ENCODE data around the gene TDP1. TPM values are rescaled to one million over a fixed set of nuclear protein-coding genes. Genes with fewer than 3 reads are reported as not detected.

TDP1 gene
- total and polyA plus RNA-seq, 2 of the 13 experiments (the other 11 are each of a cell fraction or from before 2014, with no cell fraction given): 16.4 to 31.2 TPM

DNA sequence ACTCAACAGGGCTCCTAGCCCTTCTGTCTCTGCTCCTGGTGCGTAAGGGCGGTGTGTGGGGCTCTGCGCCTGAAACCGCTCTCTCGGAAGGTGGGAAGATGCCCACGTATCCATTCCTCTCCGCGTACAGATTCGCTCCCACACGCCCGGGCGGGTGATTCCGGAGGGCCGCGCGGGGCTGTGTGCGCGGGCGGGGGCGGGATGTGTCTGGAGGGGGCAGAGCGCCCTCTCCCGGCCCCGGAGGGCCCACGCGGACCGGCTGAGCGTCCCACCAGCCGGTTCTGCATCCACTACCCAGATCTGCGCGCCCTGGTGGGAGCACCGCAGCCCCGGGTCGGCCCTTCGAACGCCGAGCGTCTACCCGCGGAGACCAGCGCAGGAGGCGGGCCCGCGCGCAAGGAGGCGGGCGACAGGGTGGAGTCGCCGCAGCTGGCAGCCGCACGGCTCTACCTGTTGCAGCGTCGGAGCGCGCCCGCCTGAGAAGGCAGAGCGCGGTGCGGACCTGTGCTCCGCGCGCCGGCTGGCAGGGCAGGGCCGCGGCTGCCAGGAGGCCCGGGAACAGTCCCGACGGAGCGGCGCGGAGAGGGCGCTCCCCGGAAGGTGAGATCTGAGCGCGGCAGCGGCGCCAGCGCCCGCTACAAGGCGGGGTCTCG lies 104.7 kb downstream of the TDP1 start:
- POLR2A ChIA-PET: no interaction called here
- CTCF ChIA-PET (ENCODE audit: low intra/inter-chr PET ratio, low total read pairs): interaction anchor here (2.1 kb wide), 1 partner anchor 87 kb away, joined by 10 read pairs; no protein-coding TSS in a partner anchor
- WGBS (ENCODE audit: low lambda C conversion rate): 0% methylated on average over 1 of the region's 80 CpGs
- ATAC-seq (peak; percentile 84), FAIRE-seq (no peak), DNase-seq (ENCODE audit: low spot score) (peak; percentile 34)
- Histone ChIP-seq H3K4me2 (ENCODE audit: low read depth, low read length) (peak overlapping the region; percentile 74), H3K79me2 (ENCODE audit: insufficient read depth, low read length) (no peaks in the 10 kb centered on the region), H3K9me3 (ENCODE audit: low read length) (no peaks in the 10 kb centered on the region), H3K27ac (ENCODE audit: extremely low read length, insufficient read depth, low read length) (no peak overlapping the region), H3K4me3 (replicated peaks in 1 of 3; ENCODE audit: insufficient read depth in 1 of 3, low read depth in 2 of 3, low read length in 3 of 3) (peak overlapping the region; percentile 51 to 72 (median 60)), H3K9ac (ENCODE audit: insufficient read depth, low read depth, low read length) (no peak overlapping the region), H3K27me3 (ENCODE audit: control insufficient read depth in 1 of 2, insufficient read depth in 2 of 2, low read length in 2 of 2) (peaks cover 3 to 37% of the 10 kb centered on the region in 2 experiments), H2AFZ (ENCODE audit: low read length) (peak overlapping the region; percentile 46), H3K4me1 (ENCODE audit: insufficient read depth, low read length) (peaks cover 24% of the 10 kb centered on the region), H4K20me1 (ENCODE audit: insufficient read depth, low read length) (no peaks in the 10 kb centered on the region), H3K36me3 (replicated peaks in 1 of 2; ENCODE audit: control insufficient read depth in 1 of 2, insufficient read depth in 2 of 2, low read length in 2 of 2) (no peaks in the 10 kb centered on the region)
- in situ Hi-C loops (cut with HindIII; ENCODE audit: extremely low pct_ligation_motif_present, low pct_unique_long_range_greater_than_20kb): loop anchor here (5.0 kb wide), 1 partner anchor 88 kb away; no protein-coding TSS in a partner anchor
- intact Hi-C loops (cut with micrococcal nuclease; ENCODE audit: unreplicated experiment): loop anchor here (1.0 kb wide), 1 partner anchor 87 kb away; no protein-coding TSS in a partner anchor
- BruUV-seq (replicated peaks): no TSS peak
- no peak for TF ChIP-seq HNRNPUL1 (IDR thresholded peaks at IDR 0.05; ENCODE audit: low read depth, low read length)
- no peak for TF ChIP-seq NCOA5 (CRISPR knock-in tag; IDR thresholded peaks at IDR 0.05)
- TF ChIP-seq ZNF232 (CRISPR knock-in tag; IDR thresholded peaks at IDR 0.05; ENCODE audit: borderline replicate concordance): no peak
- TF ChIP-seq, protein P1, sequence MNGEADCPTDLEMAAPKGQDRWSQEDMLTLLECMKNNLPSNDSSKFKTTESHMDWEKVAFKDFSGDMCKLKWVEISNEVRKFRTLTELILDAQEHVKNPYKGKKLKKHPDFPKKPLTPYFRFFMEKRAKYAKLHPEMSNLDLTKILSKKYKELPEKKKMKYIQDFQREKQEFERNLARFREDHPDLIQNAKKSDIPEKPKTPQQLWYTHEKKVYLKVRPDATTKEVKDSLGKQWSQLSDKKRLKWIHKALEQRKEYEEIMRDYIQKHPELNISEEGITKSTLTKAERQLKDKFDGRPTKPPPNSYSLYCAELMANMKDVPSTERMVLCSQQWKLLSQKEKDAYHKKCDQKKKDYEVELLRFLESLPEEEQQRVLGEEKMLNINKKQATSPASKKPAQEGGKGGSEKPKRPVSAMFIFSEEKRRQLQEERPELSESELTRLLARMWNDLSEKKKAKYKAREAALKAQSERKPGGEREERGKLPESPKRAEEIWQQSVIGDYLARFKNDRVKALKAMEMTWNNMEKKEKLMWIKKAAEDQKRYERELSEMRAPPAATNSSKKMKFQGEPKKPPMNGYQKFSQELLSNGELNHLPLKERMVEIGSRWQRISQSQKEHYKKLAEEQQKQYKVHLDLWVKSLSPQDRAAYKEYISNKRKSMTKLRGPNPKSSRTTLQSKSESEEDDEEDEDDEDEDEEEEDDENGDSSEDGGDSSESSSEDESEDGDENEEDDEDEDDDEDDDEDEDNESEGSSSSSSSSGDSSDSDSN (CRISPR knock-in tag; IDR thresholded peaks at IDR 0.05): peak; percentile 78
- no peak for TF ChIP-seq ZNF296 (CRISPR knock-in tag; conservative IDR thresholded peaks at IDR 0.05)
- TF ChIP-seq XRCC5 (optimal IDR thresholded peaks at IDR 0.05; ENCODE audit: low read length): peak; percentile 44
- TF ChIP-seq, protein P2, sequence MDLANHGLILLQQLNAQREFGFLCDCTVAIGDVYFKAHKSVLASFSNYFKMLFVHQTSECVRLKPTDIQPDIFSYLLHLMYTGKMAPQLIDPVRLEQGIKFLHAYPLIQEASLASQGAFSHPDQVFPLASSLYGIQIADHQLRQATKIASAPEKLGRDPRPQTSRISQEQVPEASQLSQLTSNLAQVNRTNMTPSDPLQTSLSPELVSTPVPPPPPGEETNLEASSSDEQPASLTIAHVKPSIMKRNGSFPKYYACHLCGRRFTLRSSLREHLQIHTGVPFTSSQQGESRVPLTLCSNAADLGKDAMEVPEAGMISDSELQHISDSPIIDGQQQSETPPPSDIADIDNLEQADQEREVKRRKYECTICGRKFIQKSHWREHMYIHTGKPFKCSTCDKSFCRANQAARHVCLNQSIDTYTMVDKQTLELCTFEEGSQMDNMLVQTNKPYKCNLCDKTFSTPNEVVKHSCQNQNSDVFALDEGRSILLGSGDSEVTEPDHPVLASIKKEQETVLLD (CRISPR knock-in tag; IDR thresholded peaks at IDR 0.05; ENCODE audit: low read depth): no peak
- TF ChIP-seq, protein P3, sequence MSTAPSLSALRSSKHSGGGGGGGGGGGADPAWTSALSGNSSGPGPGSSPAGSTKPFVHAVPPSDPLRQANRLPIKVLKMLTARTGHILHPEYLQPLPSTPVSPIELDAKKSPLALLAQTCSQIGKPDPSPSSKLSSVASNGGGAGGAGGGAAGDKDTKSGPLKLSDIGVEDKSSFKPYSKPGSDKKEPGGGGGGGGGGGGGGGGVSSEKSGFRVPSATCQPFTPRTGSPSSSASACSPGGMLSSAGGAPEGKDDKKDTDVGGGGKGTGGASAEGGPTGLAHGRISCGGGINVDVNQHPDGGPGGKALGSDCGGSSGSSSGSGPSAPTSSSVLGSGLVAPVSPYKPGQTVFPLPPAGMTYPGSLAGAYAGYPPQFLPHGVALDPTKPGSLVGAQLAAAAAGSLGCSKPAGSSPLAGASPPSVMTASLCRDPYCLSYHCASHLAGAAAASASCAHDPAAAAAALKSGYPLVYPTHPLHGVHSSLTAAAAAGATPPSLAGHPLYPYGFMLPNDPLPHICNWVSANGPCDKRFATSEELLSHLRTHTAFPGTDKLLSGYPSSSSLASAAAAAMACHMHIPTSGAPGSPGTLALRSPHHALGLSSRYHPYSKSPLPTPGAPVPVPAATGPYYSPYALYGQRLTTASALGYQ (CRISPR knock-in tag; IDR thresholded peaks at IDR 0.05): 0 out of 2 replicates have a peak, but pooled peaks have one; percentile 25
- TF ChIP-seq ZNF761 (CRISPR knock-in tag; conservative IDR thresholded peaks at IDR 0.05): no peak

All from HepG2 (cell line).